LNCaP clone FGC (cell line): ENCODE data around the gene LHFPL6.

Source experiments
- DNase-seq: peaks from one replicate; pipeline ENCODE4 v3.0.0-alpha.2; 2011; ENCODE audit warnings: low read depth
- H3K4me3 ChIP-seq: 2 replicates; pipeline ENCODE4 v1.5.1; 2011; ENCODE audit warnings: mild to moderate bottlenecking, low read depth, low read length, control low read depth
- TF ChIP-seq, protein P1 (sequence below): IDR thresholded peaks from 2 replicates; pipeline ENCODE4 v1.5.1; 2012; ENCODE audit warnings: mild to moderate bottlenecking; ENCODE audit not compliant: control insufficient read depth, insufficient read depth; ENCODE audit errors: extremely low read depth

Gene LHFPL6

DNA sequence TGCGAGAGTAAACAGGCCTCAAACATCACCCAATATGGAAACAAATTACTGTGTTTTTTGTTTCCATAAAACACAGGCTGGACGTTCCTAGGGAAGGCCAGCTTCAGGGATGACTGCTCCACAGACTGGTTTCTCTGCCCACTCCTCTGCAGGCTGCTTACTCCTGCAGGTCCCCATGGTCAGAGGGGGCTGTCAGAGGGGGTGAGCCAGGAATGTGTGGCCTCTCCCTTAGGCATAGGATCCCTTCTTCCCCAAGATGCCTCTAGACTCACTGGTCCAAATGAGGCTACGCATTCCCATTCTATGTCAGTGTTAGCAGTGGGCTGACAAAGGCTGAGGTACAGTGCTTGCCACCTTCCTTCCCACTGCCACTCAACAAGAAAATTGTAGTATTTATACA is 229.8 kb downstream of the LHFPL6 start:
- DNase-seq, result no peak
- H3K4me3 ChIP-seq, result no peak overlapping the region
- TF ChIP-seq, protein P1, sequence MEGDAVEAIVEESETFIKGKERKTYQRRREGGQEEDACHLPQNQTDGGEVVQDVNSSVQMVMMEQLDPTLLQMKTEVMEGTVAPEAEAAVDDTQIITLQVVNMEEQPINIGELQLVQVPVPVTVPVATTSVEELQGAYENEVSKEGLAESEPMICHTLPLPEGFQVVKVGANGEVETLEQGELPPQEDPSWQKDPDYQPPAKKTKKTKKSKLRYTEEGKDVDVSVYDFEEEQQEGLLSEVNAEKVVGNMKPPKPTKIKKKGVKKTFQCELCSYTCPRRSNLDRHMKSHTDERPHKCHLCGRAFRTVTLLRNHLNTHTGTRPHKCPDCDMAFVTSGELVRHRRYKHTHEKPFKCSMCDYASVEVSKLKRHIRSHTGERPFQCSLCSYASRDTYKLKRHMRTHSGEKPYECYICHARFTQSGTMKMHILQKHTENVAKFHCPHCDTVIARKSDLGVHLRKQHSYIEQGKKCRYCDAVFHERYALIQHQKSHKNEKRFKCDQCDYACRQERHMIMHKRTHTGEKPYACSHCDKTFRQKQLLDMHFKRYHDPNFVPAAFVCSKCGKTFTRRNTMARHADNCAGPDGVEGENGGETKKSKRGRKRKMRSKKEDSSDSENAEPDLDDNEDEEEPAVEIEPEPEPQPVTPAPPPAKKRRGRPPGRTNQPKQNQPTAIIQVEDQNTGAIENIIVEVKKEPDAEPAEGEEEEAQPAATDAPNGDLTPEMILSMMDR, result no peak

DNA sequence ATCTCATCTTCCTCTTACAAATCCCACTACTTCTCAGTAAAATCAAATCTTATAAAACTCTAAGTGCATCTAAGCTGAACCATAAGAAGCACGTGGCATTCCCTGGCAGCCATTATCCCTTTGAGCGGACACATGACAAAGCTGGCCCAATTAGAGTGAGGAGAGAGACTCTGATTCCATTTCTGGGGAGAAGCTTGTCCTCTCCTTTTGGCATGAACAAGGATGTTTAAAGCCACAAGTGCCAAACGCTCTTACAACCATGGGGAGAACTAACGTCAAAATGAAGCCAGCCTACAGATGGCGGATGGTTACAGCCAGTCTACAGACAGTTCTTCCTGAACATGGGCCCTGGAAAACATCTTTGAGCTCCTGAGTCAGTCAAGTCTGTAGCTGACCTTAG is 231.3 kb downstream of the LHFPL6 start:
- no peak for DNase-seq
- TF ChIP-seq, protein P1, result no peak
- H3K4me3 ChIP-seq, result no peak overlapping the region

DNA sequence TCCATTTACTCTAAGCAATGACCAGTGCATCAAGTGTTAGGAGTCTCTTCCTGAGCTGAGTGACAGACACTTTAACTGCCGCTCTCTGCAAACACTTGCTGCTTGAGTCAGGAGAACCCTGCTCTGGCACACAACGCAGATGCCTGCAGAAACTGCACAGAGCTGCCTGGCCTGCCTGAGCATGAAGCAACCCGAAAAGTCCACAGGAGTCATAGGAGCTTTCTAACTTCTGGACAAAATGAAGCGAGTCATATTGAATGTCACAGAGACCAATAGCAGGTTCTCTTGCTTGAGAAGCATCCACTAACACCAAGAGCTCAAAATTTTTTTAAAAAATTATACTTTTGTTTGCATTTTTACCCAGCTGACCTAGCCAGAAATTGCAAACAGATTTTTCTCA is 232.4 kb downstream of the LHFPL6 start:
- TF ChIP-seq, protein P1, result no peak
- no peak for DNase-seq
- H3K4me3 ChIP-seq, result no peak overlapping the region

DNA sequence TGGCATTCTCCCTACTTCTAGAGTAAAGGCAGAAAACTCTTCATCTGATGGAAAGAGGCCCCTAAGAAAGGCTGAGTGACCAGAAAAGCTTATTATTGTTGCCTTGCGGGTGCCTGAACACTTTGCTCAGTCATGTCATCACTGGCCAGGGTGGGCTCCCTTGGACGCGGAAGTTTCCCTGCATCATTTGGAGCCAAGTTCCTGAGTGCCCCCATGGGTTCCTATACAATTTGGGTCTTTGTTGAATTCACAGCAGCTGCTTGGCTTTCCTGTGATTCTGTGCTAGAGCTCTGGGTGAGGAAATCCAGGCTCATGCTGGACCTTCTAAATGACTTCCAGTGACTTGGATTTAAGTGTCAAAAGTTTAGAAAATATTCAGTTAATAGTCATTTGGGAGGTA is 232.9 kb downstream of the LHFPL6 start:
- H3K4me3 ChIP-seq, result no peak overlapping the region
- TF ChIP-seq, protein P1, result no peak
- DNase-seq, result no peak

DNA sequence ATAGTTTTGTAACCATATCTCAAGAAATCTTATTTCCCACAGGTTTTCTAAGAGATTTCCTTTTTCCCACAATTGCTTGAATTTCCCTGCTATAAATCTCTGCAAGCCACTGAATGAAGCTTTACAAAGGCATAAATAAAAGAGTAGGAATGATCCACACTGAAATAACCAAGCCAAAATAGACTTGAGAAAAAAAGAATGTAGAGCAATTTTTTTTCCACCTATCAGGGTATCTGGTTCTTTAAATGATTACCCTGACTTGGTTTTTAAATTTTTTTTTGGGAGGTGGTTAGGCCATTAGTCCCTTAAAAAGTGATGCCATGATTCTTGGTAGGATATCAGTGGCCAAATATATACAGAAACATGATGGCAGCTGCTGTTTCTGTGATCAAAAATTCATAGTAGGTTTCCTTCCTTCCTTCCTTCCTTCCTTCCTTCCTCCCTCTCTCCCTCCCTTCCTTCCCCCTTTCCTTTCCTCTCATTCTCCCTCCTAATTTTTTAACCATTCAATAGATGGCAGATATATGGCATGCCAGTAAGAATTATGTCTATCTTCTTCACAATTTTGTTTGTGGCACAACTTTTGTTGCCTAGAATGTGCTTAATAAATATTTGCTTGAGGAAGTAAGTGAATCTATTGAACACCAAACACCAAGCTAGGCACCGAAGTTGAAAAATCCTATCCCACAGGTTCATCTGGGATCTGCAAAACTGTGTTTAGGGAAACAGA is 233.7 kb downstream of the LHFPL6 start:
- no peak for DNase-seq
- no peak overlapping the region for H3K4me3 ChIP-seq
- TF ChIP-seq, protein P1, result no peak

DNA sequence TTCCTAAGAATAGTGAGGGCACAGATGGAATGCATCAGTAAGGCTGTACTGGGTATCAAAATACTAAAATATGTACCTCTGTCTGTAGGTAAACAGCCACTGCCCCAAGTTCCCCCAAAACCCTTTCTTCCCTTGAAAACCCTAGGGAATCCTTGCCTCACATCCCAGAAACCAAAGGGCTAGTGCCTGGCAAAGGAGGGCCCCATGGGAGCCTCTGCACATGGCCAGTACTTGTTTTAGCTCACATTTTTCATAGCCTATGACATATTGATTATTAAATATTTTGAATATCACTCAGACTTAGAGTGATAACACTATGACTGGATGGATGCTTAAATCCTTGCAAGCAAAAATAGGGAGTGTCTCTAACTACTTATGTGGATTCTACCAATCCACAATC is 237.1 kb downstream of the LHFPL6 start:
- no peak overlapping the region for H3K4me3 ChIP-seq
- TF ChIP-seq, protein P1, result no peak
- no peak for DNase-seq

DNA sequence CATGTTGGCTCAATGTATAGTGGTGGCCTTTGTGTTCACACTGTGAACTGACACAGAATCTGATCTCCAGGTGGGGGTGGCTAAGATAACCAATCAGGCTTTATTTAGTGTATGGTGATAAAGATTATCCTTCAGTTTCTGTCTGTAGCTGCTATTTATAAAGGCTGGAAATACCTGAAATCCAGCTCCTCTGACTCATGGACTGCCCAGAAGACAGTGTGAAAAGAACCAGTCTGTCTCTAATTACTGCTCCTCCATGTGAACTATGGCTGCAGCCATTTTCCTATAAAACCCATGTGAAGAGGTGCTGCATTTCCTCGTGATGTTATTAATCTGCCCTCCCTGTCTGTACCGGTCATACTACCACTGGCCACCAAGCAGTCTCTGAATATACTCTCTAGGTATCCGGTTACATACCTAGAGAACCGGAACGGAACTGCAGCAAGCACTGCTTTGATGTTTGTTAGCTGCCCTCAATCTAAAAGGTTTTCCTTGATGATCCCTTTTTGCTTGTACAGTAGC is 238.0 kb downstream of the LHFPL6 start:
- no peak overlapping the region for H3K4me3 ChIP-seq
- DNase-seq, result peak; percentile 1
- TF ChIP-seq, protein P1, result no peak
